Stimulated activated CD4-positive, alpha-beta T cell treated with anti-CD3 and anti-CD28 coated beads, TNF-alpha, amount 100 ng/mL, for 4 hours (primary cell): ENCODE measurements around the gene KRTAP17-1.
"Not testable (repeated sequence)": the region's sequence is repeated elsewhere in the genome, so short reads cannot be mapped to it uniquely, and the experiment has no call there.

Experiments used
- DNase-seq, 3 experiments: peaks; one replicate each; pipeline ENCODE4 v3.0.0-alpha.2; 2020; ENCODE audit warnings: low read depth in 3 of 3

The KRTAP17-1 gene

GRCh38 chr17:41304091-41304490 is 11.4 kb downstream of the KRTAP17-1 start:
- no peak for DNase-seq

DNA sequence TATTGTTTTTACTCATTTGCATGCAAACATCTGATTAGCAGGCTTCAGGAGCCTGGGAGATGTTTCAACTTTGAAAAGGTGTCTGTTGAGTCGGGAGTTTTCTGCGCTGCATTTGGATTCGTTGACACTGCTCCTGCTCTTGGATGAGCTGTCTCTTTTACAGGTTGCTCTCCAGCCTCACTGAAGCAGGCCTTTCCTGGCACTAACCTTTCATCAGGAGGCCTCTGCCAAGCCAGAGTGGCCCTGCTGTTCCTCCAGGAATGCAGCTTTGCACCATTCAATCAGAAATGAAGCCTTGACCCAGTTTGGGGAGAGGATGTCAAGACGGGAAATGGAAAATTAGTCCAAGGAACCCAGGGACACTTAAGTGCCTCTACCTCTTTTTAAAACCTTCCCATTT is 12.5 kb downstream of the KRTAP17-1 start:
- no peak for DNase-seq

GRCh38 chr17:41301916-41302901 is 13.3 kb downstream of the KRTAP17-1 start, which contains the start of gene KRTAP29-1:
Gene KRTAP29-1 (minus strand): TSS chr17:41302851. CDS start chr17:41302851, 0 bp downstream.
- DNase-seq = no peak

GRCh38 chr17:41301204-41301790 is 14.2 kb downstream of the KRTAP17-1 start:
- DNase-seq = no peak

DNA sequence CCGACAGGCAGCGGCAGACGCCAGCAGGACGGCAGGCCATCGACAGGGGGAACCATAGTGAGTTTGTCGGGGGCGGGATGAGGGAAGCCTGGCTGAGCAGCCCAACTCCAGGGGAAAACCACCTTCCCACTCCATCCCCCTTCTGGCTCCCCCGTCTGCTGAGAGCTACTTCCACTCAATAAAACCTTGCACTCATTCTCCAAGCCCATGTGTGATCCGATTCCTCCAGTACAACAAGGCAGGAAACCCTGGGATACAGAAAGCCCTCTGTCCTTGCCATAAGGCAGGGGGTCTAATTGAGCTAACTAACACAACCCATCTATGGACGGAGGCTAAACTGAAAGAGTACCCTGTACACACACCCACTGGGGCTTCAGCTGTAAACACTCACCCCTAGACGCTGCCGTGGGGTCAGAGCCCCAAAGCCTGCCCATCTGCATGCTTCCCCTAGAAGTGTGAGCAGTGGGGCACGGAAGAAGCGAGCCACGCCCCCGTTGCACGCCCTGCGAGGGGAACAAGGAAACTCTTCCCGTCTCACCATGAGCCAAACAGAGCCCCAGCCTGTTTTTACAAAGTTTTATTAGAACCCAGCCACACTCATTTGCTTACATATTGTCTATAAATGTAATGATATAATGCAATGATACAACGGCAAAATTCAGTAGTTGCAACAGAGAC is 16.9 kb downstream of the KRTAP17-1 start:
- DNase-seq = no peak

- no peak for DNase-seq
Measured at GRCh38 chr17:41296846-41297245, 18.7 kb downstream of the KRTAP17-1 start.

DNA sequence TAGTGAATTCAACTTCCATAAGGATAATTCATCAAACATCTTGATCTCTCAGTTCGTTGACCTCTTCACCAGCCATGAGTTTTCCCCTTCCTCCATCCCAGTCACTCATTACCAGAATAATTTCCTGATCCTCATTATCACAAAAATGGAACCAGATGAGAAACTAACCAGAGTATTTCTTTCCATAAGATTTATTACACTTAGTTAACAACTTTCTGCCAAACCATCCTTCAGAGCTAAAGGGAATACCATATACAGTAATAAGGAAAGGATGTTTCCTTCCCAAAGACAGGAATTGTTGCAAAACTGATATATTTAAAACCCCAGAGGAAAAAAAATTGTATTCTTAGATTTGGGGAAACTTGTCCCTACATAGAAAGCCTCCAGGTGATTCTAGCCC is 21.5 kb downstream of the KRTAP17-1 start:
- no peak for DNase-seq

- DNase-seq = no peak
Measured at GRCh38 chr17:41287050-41287449, 28.5 kb downstream of the KRTAP17-1 start.

DNA sequence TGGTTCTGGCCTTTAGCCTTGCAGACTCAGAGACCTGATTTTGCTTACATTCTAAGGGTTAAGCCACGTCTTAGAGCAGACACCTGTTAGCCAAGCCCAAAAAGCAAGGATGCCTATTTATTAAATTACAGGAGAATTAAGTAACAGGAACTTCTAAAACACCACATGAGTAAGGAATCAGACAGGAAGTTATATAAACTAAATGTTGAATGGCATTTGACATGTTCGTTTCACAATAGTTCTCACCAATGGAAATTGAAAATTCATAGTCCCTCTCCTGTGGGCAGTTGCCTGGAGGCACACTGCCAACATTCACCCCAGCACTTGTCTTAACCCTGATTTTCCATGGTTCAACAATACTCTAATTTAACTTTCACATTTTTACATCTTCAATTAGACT is 31.0 kb downstream of the KRTAP17-1 start:
- DNase-seq = no peak

DNA sequence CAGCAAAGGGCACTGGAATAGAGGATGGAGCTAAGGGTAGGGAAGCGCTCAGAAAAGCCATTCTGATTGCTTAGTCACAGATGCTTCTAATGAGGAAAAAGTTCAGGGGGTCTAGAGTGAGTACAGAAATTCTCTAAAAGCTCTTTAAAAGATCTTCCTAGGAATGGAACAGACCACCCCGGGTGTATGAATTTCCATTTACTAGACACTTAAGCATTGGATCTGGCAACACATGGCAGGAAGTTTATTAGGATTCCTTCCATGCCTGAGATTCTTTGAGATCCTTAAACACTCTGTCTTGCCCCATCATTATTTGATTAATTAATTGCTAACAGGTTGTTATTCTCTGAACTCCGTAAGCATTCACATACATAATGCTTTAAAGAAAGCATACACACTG is 31.5 kb downstream of the KRTAP17-1 start:
- no peak for DNase-seq

DNA sequence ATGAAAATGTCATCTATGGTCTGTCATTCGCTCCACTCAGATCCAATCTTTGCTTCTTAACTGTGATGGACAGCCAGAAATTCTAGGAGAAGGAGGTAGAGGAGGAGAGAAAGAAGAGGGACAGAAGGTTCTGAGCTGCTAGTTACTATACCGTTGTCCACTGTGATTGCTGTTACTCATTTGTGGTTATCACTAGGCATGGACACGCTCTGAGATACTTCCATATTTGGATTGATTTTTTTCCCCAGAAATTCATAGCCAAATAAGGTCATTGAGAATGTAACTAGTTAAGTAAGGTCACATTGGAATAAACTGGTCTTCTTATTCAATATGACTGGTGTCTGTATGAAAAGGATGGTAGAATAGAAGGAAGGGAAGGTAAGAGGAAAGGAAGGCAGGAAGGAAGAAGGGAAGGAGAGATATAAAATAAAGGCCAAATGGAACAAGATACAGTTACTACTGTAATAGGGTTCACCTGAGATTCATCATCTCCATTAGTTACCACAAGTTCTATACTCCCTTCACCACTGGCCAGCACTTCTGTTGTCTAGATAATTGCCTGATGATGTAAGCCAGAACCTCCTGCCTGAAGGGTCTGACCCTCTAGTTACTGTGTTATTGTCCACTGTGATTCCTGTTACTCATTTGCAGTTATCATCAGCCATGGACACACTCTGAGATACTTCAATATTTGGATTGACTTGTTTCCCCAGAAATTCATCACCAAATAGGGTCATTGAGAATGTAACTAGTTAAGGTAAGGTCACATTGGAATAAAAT is 37.1 kb downstream of the KRTAP17-1 start:
- DNase-seq = no peak

GRCh38 chr17:41275648-41276190 is 39.8 kb downstream of the KRTAP17-1 start, which contains the start of gene KRTAP9-7:
Gene KRTAP9-7 (plus strand): TSS chr17:41275698. CDS start chr17:41275698, 0 bp downstream.
- DNase-seq = not testable (repeated sequence)

DNA sequence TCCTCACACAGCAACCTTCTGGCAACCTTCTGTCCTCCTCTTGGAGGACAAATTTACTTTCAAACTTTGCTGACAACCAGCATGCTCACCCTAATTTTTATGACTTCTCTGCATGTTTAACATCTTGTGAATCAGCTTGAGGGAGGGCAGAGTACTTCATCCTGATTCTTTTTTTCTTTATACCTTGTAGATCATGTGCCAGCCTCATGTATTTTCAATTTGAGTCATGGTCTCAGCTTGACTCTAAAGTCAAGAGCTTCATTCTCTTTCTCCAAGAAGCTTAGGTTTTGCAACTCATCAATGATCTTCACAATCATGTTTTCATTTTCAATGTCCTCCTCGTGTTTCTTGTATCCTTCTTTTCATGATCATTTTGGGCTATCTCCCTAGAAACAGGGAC is 43.7 kb downstream of the KRTAP17-1 start:
- DNase-seq = no peak

- DNase-seq = not testable (repeated sequence)
Measured at GRCh38 chr17:41271323-41271722, 44.2 kb downstream of the KRTAP17-1 start.

DNA sequence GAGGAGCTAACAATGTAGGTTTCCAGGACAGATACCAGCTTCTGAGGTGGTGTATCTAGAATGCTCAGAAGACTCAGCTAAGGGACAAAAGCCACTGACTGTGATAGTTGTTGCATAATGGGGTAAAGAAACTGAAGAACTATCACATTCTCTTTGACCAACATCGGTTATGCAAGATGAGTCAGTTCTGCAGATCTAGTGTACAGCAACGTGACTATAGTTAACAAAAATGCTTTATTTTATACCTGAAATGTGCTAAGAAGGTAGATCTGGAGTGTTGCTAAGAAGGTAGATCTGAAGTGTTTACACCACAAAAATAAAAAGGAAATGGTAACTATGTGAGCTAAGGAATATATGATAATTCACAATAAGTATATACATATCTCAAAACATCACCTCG is 47.8 kb downstream of the KRTAP17-1 start:
- no peak for DNase-seq

GRCh38 chr17:41265078-41265477 is 50.4 kb downstream of the KRTAP17-1 start, which contains the start of gene KRTAP9-6:
Gene KRTAP9-6 (plus strand): TSS chr17:41265378. CDS start chr17:41265378, 0 bp downstream.
- DNase-seq = no peak
